Pons (tissue), 1 donor: Measurements from ENCODE around the gene NDEL1.
"Not testable (repeated sequence)": the region's sequence is repeated elsewhere in the genome, so short reads cannot be mapped to it uniquely, and the experiment has no call there.

ENCODE experiments used
- DNase-seq: peaks from one replicate; pipeline ENCODE4 v3.0.0-alpha.2; 2016; ENCODE audit warnings: low spot score

The NDEL1 gene

GRCh38 chr17:8435245-8436168, at the start of gene NDEL1:
TSS of gene NDEL1 (plus strand) at chr17:8435884. CDS start at chr17:8444272, 8,388 bp downstream.
- peak; percentile 95 for DNase-seq

GRCh38 chr17:8386841-8387240, 48.8 kb upstream of the NDEL1 start:
- no peak for DNase-seq

DNA sequence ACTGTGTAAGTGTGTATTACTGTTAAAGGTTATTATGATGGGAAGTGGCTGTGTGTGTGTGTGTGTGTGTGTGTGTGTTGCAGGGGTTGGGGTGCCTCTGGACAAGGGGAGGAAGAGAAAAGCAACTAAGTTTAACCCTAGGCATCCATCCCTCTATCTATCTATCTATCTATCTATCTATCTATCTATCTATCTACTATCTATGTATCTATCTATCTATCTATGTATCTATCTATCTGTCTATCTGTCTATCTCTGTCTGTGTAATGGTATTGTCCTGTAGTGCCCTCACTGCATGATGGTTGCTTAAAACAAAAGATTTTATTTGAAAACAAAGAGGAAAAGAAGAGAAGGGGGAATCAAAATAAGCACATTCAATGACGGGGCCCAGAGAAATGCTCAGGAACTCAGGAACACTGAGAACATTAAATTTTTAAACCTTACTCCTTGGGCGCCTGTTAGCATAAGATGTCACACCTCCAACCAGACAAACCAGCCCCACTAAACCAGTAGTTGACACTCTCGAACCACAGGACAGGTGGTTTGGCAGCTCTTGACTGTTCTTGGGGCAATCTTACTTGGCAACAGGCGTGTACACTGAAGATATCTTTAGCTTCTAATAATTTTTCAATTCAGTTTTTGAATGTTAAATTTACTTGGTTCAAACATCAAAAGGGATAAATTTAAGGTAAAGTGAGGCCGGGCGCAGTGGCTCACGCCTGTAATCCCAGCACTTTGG, 47.6 kb upstream of the NDEL1 start:
- DNase-seq, result no peak

DNA sequence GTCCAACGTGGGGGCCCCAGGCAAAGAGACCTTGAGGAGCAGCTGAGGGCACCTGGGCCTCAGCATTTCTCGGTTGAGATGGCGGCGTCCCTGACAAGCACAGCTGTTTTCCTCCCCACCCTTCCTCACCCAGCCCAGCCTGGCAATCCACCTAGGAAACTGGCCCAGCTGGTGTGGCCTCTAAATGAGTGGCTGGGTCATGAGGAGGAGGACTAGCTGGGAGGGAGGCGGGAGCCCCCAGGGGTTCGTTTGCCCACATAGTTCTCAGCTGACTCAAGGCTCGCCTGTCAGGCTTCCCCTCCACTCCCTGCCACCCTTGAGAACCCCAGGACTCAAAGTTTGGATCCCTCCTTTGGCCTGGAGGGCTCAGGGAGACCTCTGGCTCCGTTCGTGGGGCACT, 44.0 kb upstream of the NDEL1 start:
- DNase-seq, result no peak

DNA sequence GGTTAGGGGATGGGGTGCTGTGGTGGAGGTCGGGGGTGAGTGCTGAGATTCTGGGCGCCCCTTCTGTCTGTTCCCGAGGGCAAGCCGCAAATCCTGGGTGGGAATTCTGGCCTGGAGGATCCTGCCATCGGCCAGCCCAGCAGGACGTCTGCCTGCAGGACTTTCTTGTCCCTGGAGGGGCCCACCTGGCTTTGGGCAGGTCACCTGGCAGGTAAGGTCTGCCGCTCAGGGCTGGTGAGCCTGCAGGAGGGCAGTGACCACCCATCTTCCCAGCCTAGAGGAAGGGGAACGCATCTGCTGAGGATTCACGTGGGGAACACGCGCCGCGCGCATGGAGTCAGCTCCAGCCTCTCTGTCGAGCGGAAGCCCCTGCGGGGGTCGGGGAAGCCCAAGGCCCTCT, 43.4 kb upstream of the NDEL1 start:
- DNase-seq, result no peak

DNA sequence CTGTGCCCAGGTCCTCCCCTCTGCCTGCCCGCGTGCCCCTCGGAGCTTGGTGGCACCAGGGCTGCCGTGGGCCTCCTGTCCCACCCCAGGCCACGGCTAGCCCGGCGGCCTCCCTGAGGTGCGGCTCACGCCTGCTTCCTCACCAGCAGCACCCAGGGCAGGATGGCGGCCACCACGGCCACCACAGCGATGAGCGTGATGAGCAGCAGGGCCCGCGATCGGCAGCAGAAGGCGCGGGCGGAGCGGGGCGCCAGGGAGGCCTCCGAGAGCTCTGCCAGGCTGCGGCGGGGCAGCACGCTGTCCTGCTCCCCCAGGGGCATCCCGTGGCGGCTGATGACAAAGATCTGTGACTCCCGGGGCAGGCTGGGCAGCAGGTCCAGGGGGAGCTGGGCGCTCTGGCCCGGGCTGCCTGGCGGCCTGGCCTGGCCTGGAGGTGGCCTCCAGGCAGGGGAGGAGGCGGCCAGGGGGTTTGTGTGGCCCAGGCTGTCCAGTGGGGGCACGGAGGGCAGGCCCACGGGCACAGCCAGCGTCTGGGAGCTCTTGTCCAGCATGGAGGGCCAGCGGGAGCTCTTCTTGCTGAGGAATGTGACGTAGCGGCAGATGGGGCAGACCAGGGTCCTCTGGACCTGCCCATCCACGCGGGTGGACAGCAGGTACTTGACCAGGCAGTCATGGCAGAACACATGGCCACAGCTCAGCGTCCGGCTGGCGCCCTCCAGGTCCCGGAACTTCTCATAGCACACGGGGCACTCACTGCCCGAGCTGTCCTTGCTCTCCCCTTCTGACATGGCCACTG, 42.8 kb upstream of the NDEL1 start:
- no peak for DNase-seq

- no peak for DNase-seq
Measured at GRCh38 chr17:8393470-8394231, 42.0 kb upstream of the NDEL1 start.

GRCh38 chr17:8394497-8394896, 41.2 kb upstream of the NDEL1 start:
- not testable (repeated sequence) for DNase-seq

- no peak for DNase-seq
Measured at GRCh38 chr17:8397636-8398035, 38.0 kb upstream of the NDEL1 start, which contains the start of gene RNF222. TSS of gene RNF222 (minus strand) at chr17:8397827. CDS start at chr17:8393461, 4,366 bp downstream.

DNA sequence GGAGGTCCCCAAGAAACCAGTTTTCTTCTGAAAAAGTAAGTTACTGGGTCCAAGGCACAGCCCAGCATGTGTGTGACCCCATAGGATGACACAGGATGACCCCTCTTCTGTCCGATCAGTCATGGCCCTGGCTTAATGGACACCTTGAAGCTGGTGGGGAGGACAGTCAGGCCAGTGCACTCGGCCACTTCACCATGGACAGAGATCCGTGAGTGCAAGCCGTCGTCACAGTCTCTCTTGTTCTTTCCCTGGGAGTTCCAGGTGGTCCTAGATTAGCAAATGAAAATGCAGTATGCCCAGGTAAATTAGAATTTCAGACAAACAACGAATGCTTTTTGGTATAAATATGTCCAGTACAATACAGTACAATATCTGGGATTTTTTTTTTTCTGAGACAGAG, 36.7 kb upstream of the NDEL1 start:
- DNase-seq, result no peak

DNA sequence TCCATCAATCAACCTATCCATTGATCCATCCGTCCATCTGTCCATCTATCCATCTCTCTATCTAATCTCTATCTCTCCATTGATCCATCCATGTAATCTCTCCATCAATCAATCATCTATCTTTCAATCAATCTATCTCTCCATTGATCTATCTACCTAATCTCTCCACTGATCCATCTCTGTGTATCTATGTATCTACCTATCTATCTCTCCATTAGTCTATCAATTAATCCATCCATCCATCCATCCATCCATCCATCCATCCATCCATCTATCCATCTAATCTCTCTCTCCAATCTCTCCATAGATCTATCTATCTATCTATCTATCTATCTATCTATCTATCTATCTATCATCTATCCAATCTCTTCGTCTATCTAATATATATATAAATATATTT, 34.6 kb upstream of the NDEL1 start:
- DNase-seq, result no peak

GRCh38 chr17:8402921-8403536, 32.7 kb upstream of the NDEL1 start:
- DNase-seq, result no peak

GRCh38 chr17:8405499-8406016, 30.1 kb upstream of the NDEL1 start:
- no peak for DNase-seq

- no peak for DNase-seq
Measured at GRCh38 chr17:8406174-8406573, 29.5 kb upstream of the NDEL1 start.

DNA sequence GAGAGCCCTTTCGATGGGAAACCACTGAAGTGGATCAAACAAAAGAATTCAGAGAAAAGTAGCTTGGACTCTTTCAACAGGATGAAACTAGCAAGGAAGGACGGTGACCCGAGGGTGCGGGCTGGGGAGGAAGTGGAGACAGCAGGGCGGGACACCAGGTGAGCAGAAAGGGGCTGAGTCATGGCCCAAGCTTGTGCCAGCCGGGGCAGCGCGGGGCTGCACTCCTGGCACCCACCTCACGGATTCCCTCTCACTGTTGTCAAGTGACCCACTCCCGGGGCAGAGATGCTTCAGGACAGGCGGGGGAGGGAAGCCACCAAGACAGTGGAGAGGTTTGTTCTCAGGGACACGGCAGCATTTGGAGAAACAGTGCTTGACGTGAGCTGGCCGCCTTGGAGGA, 27.3 kb upstream of the NDEL1 start:
- DNase-seq, result no peak

GRCh38 chr17:8409966-8410882, 25.5 kb upstream of the NDEL1 start:
- peak; percentile 88 for DNase-seq

DNA sequence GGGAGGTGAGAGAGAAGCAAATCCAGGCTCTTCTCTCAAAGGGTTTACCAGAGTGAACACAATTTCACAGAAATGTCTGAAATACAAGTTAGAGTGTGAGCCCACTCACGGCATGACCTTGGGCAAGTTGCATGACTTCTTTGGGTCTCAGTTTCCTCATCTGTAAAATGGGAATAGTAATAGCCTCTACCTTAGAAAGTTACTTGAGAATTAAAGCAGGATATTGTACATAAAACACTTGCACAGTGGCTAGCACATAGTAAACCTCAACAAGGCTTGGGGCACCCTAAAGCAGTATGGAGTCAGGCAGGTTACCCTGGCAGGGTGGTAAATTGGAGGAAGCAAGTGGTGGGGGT, 24.8 kb upstream of the NDEL1 start:
- no peak for DNase-seq

- no peak for DNase-seq
Measured at GRCh38 chr17:8412089-8412488, 23.6 kb upstream of the NDEL1 start.

GRCh38 chr17:8413328-8413727, 22.4 kb upstream of the NDEL1 start:
- DNase-seq, result no peak

- DNase-seq, result no peak
Measured at GRCh38 chr17:8413938-8414337, 21.7 kb upstream of the NDEL1 start.
